HUES6 (cell line): ENCODE results near the gene SDE2.
A peak's percentile ranks its signal among the peaks of the same experiment; 100 is the strongest.
"Not testable (repeated sequence)": the region's sequence is repeated elsewhere in the genome, so short reads cannot be mapped to it uniquely, and the experiment has no call there.

Source experiments
- H3K27ac ChIP-seq: 2 replicates; pipeline ENCODE4 v1.7.0; 2013; ENCODE audit warnings: low read depth, mild to moderate bottlenecking, low read length, inconsistent platforms
- H3K27me3 ChIP-seq: 2 replicates; pipeline ENCODE4 v1.6.1; 2013; ENCODE audit warnings: low read length; ENCODE audit not compliant: control insufficient read depth, insufficient read depth
- H3K36me3 ChIP-seq: 2 replicates; pipeline ENCODE4 v1.6.1; 2013; ENCODE audit warnings: low read length; ENCODE audit not compliant: control insufficient read depth, insufficient read depth
- H3K4me1 ChIP-seq: 2 replicates; pipeline ENCODE4 v1.6.1; 2013; ENCODE audit warnings: low read length; ENCODE audit not compliant: control insufficient read depth, insufficient read depth
- H3K4me3 ChIP-seq: 2 replicates; pipeline ENCODE4 v1.5.1; 2013; ENCODE audit warnings: low read depth, low read length
- H3K9ac ChIP-seq: one replicate; pipeline ENCODE4 v1.6.1; 2013; ENCODE audit warnings: mild to moderate bottlenecking, low read length
- H3K9me3 ChIP-seq: 2 replicates; pipeline ENCODE4 v1.6.1; 2013; ENCODE audit warnings: low read depth, low read length; ENCODE audit not compliant: control insufficient read depth, insufficient read depth

Gene SDE2

GRCh38 chr1:225941187-225941941 lies 57.8 kb downstream of the SDE2 start, which contains the start of gene LEFTY2:
Gene LEFTY2 (minus strand): TSS chr1:225941220. CDS start chr1:225941140, 80 bp downstream.
- Histone ChIP-seq H3K36me3 (no peaks in the 10 kb centered on the region), H3K27ac (peak within 1 kb of the TSS; percentile 48; the same call in 1 of the 2 replicates), H3K9ac (peak within 1 kb of the TSS; percentile 78), H3K27me3 (peaks cover 14% of the 10 kb centered on the region; the same call in 1 of the 2 replicates), H3K4me1 (peaks cover 58% of the 10 kb centered on the region), H3K4me3 (peak within 1 kb of the TSS; percentile 54; the same call in 1 of the 2 replicates), H3K9me3 (no peaks in the 10 kb centered on the region)

DNA sequence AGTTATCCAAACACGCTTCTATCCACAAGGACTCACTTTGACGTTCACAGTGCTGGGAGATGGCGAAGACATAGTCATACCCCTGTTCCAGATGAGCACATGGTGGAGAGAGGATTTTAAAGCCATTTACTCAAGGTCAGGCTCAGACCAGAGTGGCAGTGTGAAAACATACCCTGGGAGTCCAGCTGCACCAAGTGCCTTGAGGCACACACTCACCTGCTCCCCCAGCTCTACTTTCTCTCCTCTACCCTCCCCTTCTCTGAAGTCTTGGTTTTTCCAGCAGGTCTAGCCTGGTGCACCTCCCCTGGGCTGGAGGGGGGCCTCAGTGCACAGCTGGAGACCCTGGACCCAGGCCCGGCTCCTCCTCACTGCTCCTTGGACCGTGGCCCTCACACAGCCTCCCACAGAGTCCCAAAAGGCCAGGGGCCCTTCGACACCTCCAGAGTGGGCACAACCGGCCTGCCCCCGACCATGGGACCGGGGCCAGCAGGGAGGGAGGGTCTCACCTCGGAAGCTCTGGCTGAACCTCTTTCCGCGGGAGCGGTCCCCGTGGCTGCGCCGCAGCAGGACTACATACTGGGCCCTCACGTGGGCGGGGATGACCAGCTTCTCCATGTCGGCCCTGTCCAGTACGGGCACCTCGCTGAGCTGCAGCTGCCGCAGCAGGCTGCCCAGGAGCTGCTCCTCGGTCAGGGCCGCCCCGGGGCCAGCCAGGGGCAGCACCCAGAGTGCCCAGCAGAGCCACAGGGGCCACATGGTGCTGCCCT lies 58.6 kb downstream of the SDE2 start:
- Histone ChIP-seq H3K4me3 (peak overlapping the region; percentile 54; the same call in 1 of the 2 replicates), H3K9ac (peak overlapping the region; percentile 78), H3K27ac (peak overlapping the region; percentile 14; the same call in 1 of the 2 replicates), H3K27me3 (peaks cover 9% of the 10 kb centered on the region; the same call in 1 of the 2 replicates), H3K4me1 (peaks cover 50% of the 10 kb centered on the region), H3K36me3 (no peaks in the 10 kb centered on the region), H3K9me3 (no peaks in the 10 kb centered on the region)

DNA sequence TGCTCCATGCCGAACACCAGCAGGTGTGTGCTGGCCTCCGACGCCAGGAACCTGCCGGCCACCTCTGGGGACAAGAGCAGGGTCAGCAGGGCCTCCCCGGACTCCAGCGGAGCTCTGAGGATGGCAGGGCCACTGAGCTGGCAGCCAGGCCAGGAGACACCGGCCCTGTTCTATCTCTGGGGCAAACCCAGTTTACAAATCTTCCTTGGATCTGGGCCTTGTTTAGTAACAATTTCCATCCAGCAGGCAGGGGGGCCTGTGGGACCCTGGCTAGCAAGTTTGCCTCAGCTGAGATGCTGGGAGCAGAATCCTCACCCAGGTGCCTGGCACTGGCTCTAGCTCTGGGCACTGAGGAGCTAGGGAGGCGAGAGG lies 59.2 kb downstream of the SDE2 start:
- H3K36me3 ChIP-seq, H3K27ac ChIP-seq, H3K27me3 ChIP-seq, H3K9me3 ChIP-seq: not testable (repeated sequence)
- Histone ChIP-seq H3K9ac (peak overlapping the region; percentile 78), H3K4me1 (peaks cover 44% of the 10 kb centered on the region), H3K4me3 (peak overlapping the region; percentile 54)

- H3K27ac ChIP-seq, H3K27me3 ChIP-seq, H3K9me3 ChIP-seq, H3K36me3 ChIP-seq: not testable (repeated sequence)
- peak overlapping the region; percentile 54 for H3K4me3 ChIP-seq
- H3K4me1 ChIP-seq, result peaks cover 38% of the 10 kb centered on the region
- H3K9ac ChIP-seq, result peak overlapping the region; percentile 78
These were observed 59.8 kb downstream of the SDE2 start for GRCh38 chr1:225939097-225939938.

GRCh38 chr1:225937048-225937968 lies 61.8 kb downstream of the SDE2 start:
- Histone ChIP-seq H3K9me3 (no peaks in the 10 kb centered on the region), H3K27ac (no peak overlapping the region), H3K27me3 (no peaks in the 10 kb centered on the region; the same call in 1 of the 2 replicates), H3K4me3 (no peak overlapping the region), H3K4me1 (peaks cover 24% of the 10 kb centered on the region), H3K36me3 (no peaks in the 10 kb centered on the region), H3K9ac (no peak overlapping the region)

GRCh38 chr1:225936523-225936922 lies 62.6 kb downstream of the SDE2 start:
- Histone ChIP-seq H3K36me3 (no peaks in the 10 kb centered on the region), H3K4me1 (peaks cover 17% of the 10 kb centered on the region), H3K4me3 (no peak overlapping the region), H3K9me3 (no peaks in the 10 kb centered on the region), H3K27me3 (no peaks in the 10 kb centered on the region; the same call in 1 of the 2 replicates), H3K27ac (no peak overlapping the region), H3K9ac (no peak overlapping the region)

DNA sequence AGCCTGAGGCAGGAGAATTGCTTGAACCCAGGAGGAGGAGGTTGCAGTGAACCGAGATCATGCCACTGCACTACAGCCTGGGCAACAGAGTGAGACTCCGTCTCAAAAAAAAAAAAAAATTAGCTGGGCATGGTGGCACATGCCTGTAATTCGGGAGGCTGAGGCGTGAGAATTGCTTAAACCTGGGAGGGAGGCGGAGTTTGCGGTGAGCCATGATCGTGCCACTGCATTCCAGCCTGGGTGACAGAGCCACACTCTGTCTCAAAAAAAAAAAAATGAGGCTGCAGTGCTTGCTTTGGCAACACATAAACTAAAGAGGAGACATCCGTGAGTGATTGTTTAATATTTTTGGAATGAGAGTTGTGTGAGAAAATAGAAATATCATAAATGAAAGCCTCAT lies 63.1 kb downstream of the SDE2 start:
- H3K27ac ChIP-seq, H3K9ac ChIP-seq: not testable (repeated sequence)

GRCh38 chr1:225934711-225935110 lies 64.4 kb downstream of the SDE2 start:
- Histone ChIP-seq H3K4me3 (no peak overlapping the region), H3K9me3 (no peaks in the 10 kb centered on the region), H3K27me3 (no peaks in the 10 kb centered on the region), H3K27ac (no peak overlapping the region), H3K36me3 (no peaks in the 10 kb centered on the region), H3K4me1 (0 out of 2 replicates have a peak, but pooled peaks cover 3% of the 10 kb centered on the region), H3K9ac (no peak overlapping the region)

More for the DNA sequence above, 63.1 kb downstream of the SDE2 start:
- not testable (repeated sequence) for H3K4me3 ChIP-seq, H3K36me3 ChIP-seq, H3K9me3 ChIP-seq, H3K27me3 ChIP-seq
- H3K4me1 ChIP-seq, result peaks cover 16% of the 10 kb centered on the region

DNA sequence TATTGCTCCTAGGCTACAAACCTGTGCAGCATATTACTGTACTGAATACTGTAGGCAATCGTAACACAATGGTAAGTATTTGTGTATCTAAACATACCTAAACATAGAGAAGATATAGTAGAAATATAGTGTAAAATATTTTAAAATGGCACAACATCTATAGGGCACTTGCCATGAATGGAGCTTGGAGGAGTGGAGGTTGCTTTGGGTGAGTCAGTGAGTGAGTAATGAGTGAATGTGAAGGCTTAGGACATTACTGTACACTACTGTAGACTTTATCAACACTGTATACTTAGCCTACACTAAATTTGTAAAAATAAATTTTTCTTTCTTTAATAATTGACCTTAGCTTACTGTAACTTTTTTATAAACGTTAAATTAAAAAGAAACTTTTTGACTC lies 66.1 kb downstream of the SDE2 start:
- H3K27me3 ChIP-seq, result no peaks in the 10 kb centered on the region
- no peak overlapping the region for H3K4me3 ChIP-seq
- peaks cover 3% of the 10 kb centered on the region; the same call in 1 of the 2 replicates for H3K4me1 ChIP-seq
- H3K36me3 ChIP-seq, result no peaks in the 10 kb centered on the region
- no peak overlapping the region for H3K27ac ChIP-seq
- H3K9me3 ChIP-seq, result no peaks in the 10 kb centered on the region
- H3K9ac ChIP-seq, result no peak overlapping the region
